GM19025 (cell line): Measurements from ENCODE around the gene TSPAN15.
"Not testable (repeated sequence)": the region's sequence is repeated elsewhere in the genome, so short reads cannot be mapped to it uniquely, and the experiment has no call there.

Experiments used
- ATAC-seq: cut with Tn5 transposase; IDR thresholded peaks from one replicate; pipeline ENCODE4 v1.9.1; 2021; ENCODE audit warnings: mild to moderate bottlenecking, low read depth, moderate library complexity; ENCODE audit not compliant: unreplicated experiment

TSPAN15 gene

DNA sequence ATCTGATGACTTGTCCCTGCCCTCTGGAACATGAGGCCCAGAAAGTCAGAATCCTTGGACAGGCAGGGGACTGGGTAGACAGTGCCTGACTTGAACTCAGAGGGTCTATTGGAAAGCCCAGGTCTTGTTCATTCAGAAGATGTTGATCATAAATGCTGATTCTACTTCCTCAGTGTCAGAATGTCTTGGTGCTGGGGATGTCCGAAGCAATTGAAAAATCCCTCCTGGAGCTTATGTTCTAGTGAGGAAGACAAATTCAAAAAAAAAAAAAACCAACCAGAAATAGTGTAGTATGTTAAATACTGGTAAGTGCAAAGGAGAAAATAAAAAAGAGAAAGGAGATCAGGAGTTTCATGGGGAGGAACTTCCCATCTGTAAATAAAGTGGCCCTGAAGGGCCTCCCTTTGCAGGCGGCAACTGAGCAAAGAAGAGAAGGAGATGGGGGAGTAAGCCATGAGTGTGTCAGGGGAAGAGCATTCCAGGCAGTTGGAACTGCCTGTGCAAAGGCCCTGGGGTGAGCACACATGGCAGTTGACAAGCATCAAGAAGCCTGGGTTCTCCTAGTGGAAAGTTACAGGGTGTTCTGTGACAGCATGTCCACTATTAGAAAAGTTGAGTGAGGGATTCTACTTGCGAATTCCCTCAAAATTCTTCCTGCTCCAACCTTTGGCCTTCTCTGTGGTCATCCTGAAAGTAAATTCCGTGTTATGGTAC lies 30.7 kb downstream of the TSPAN15 start:
- ATAC-seq, result no peak

DNA sequence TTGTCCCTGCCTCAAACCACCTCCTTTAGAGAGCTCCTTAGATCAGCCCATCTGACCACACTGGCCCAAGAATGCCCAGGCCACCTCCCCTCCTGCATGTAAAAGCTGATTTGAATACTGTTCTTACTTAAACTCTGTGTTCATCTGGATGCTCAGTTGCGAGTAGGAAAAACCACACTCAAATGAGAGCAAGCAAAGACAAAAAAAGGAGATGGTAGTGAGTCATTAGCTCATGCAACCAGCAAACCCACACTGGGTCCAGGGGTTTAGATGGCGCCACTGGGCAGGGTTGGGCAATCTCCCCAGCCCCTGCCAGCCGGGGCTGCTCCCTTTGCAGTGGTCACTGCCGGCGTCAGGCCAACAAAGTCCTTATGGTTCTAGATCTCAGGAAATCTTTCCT lies 32.7 kb downstream of the TSPAN15 start:
- ATAC-seq, result no peak

DNA sequence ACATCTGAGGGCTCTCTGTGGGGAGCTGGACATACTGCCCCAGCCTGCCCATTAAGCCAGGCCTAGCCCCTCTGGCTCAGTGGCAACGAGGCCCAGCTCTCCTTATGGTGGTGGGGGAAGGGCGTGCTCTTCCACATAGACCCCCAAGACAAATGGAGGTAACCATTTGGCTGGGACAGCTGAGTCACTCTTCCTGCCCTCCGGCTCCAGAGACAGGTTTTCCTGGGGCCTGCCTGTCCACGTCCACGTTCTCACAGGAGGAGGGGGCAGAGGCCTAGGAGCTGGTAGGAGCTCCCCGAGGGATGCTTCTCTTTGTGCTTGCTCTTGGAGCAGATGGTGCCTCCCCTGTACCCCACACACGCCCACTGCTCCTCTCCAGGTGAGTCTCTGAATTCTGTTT lies 33.5 kb downstream of the TSPAN15 start:
- no peak for ATAC-seq

GRCh38 chr10:69486922-69487730 lies 35.9 kb downstream of the TSPAN15 start:
- ATAC-seq, result no peak

DNA sequence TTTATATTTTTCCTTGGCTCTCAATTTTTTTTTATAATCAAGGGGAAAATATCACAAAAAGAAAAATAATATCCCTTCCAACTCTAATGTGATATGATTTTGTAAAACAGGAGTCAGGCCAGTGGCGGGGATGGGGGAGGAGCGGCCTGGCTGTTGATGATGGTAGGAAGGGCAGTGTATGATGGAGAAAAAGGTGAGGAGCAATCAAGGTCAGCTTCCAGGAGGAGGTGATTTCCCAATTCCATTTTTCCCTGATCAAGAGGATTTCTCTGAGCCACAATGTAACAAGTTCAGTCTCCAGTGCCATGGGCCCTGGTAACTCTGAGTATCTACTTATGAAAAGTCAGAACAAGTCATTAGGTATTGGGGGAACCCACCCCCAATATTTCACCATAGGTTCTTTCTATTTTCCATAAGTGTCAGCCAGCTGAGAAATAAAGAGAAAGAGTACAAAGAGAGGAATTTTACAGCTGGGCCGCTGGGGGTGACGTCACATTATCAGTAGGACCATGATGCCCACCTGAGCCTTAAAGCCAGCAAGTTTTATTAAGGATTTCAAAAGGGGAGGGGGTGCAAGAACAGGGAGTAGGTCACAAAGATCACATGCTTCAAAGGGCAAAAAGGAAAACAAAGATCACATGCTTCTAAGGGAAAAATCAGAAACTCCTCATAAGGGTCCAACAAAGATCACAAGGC lies 37.0 kb downstream of the TSPAN15 start:
- ATAC-seq, result not testable (repeated sequence)

DNA sequence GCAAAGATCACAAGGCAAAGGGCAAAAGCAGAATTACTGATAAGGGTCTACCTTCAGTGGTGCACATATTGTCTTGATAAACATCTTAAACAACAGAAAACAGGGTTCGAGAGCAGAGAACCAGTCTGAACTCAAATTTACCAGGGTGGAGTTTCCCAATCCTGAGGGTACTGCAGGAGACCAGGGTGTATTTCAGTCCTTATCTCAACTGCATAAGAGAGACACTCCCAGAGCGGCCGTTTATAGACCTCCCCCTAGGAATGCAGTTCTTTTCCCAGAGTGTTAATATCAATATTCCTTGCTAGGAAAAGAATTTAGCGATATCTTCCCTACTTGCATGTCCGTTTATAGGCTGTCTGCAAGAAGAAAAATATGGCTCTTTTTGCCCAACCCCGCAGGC lies 37.6 kb downstream of the TSPAN15 start:
- ATAC-seq, result not testable (repeated sequence)

- ATAC-seq, result no peak
Measured at GRCh38 chr10:69489506-69490090, 38.3 kb downstream of the TSPAN15 start.

DNA sequence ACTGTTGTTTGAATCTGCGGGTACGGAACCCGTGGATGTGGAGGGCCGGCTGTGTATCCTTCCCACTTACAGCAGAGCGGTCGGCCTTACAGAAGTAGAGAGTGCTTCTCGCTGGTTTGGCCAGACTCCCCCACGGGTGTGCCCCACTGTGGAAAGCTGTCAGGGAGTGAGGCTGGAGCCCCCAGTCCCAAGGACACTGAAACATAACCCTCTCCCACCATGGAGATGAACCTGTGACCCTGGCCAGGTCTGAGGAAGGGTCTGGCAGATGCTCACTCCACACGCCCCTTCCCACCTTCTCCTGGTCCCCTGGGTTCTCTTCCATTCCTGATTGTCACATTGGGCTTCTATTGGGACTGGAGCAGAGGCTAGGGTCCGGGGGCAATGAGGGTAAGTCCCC lies 39.6 kb downstream of the TSPAN15 start:
- no peak for ATAC-seq

GRCh38 chr10:69491611-69492010 lies 40.3 kb downstream of the TSPAN15 start:
- ATAC-seq, result no peak

DNA sequence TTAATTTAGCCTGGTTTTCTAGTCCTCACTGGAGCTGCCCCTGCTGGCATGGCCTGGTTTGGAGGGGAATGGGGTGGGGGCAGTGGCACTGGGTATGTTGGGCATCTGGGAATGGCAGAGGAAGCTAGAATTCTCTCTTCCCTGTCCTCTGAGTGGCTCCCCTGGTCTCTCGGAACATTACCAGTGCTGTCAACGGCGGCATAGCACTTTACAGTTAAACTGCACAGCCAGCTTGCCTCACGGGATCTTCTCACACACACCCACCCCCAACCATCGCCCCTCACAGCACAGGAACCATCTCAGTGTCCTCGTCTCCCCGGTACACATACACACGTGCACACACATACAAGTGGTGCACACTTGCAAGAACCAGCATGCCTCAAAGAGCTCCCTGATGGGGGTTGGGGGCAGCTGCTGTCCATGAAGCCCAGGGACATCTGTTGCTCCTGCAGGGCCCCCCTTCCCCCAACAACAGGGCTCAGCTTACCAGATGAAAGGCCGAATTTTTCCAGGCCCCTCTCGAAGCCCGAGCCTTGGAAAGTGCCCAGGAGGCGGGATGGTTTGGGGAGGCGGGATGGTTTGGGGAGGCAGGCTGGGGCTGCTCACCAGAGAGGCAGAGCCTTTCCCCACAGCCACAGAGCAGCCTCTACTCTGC lies 41.0 kb downstream of the TSPAN15 start:
- no peak for ATAC-seq

DNA sequence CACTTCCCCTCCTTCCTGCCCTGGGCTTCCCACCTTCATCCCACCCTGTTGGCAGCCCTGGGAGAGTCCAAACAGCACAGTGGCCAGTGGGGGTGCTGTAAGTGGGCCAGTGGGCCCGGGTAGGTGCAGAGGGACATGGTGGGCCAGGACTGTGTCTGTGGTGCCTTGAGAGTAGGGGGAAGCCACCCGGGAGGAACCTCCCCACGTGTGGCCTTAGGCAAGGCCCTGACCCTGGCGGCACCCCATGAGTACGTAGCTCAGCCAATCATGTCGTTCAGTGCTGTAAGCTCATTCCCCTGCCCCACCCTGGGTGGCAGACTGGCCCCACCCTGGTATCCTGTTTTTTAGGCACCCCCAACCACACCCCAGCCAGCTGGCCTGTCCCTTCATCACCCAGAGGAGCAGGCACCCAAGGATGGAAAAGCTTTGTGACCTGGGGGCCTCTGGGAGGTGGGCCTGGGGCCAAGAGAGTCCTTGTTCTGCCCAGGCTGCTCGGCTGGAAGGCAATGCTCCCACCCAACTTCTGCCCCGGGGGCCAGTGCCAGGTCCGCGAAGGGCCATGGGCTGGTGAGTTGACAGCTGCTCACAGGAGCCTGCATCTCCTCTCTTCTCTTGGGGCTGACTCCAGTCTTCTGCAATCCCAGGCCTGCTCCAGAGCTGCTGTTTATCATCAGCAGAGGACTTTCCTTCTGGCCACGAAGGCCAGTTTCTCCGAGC lies 41.6 kb downstream of the TSPAN15 start:
- no peak for ATAC-seq

DNA sequence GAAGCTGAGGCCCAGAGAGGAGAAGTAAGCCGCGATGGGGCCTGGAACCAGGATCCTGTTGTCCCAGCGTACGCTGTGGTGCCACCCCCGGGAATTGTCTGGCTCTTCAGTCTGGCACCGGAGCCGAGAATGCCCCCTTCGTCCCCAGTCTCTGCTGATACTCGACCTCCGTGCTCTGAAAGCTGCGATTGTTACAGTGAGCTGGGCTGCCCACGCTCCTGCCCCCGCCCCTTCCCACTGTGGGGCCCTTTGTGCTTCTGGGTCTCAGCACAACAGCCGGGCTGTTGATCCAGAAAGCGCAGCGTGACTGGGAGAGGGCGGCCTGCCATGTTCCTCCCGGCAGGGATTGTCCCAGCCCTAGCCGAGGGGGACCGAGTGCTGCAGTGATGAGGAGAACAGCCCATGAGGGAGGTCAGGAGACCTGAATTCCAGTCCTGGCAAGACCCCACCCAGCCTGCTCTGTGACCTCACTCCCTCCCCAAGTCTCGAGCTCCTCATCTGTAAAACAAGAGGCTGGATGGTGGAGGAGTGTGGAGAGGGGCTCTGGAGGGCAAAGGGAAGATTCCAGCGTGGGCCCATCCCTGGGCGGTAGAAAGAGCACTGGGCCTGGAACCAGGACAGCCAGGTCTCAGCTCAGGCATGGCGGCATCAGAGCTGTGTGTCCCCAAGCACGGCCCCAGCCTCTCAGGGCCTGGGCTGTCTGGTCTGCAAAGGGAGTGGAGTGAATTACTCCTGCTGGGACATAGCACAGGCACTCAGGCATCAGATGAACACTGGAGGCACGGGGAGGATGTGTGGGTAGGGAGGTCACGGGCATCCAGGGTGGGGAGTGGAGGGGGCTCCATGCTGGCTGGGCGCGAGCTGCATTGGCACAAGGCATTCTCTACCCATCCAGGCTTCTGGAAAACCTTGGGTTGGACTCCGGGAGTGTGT lies 43.6 kb downstream of the TSPAN15 start:
- ATAC-seq, result no peak

- no peak for ATAC-seq
Measured at GRCh38 chr10:69495666-69496065, 44.4 kb downstream of the TSPAN15 start.

- ATAC-seq, result no peak
Measured at GRCh38 chr10:69496352-69497230, 45.3 kb downstream of the TSPAN15 start.

GRCh38 chr10:69497231-69497561 lies 45.9 kb downstream of the TSPAN15 start:
- no peak for ATAC-seq

GRCh38 chr10:69497611-69498390 lies 46.5 kb downstream of the TSPAN15 start:
- no peak for ATAC-seq
